Limb (tissue), 2 donors: Measurements from ENCODE around the gene SLC7A9.

ENCODE experiments used
- DNase-seq, 2 donors: peaks; one replicate each; pipeline ENCODE4 v3.0.0-alpha.2; 2016; ENCODE audit errors: extremely low spot score in 2 of 2

SLC7A9 gene

DNA sequence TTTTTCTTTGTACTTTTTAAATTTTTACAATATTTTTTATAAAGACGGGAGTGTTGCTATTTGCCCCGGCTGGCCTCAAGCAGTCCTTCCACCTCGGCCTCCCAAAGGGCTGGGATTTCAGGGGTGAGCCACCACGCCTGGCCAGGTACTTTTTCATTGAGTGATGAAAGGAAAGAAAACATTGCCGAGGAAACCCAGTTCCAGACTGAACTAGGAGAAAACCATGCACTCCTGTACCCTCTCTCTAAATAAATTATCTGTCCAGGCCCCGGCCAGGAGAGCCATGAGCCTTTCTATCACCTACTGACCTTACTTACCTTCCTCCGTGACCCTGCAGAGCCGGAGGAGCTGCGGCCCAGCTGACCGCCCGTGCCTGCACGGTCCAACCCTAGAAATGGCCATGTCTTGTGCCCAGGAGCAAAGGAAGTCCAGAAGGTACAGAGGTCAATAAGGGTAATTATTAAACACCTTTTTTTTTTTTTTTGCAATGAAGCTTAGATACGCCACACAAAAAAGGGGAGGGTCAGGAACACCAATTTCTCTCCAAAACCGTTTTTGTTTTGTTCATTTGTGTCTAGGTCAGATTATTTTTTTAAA, at the start of gene SLC7A9:
TSS of gene SLC7A9 (minus strand) at position 399 of the 597 bp plus-strand sequence. CDS start 1,233 bp downstream, outside the sequence.
- no peak for DNase-seq

DNA sequence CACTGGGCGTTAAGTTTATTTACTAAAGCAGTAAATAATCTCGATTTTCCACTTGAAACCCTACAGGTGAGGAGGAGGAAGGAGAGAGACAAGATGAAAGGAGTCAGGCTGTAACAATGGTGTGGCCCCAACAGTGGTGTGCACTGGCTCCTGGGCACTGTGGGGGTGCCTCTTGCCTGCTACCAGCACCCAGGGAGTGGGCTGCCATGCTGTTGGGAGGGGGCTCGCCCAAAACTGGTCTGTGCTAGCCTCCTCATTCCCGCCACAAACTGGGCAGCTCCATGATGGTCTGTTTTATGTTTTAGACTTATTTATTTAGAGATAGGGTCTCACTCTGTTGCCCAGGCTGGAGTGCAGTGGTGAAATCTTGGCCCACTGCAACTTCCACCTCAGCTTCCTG, 49.8 kb upstream of the SLC7A9 start:
- no peak for DNase-seq

DNA sequence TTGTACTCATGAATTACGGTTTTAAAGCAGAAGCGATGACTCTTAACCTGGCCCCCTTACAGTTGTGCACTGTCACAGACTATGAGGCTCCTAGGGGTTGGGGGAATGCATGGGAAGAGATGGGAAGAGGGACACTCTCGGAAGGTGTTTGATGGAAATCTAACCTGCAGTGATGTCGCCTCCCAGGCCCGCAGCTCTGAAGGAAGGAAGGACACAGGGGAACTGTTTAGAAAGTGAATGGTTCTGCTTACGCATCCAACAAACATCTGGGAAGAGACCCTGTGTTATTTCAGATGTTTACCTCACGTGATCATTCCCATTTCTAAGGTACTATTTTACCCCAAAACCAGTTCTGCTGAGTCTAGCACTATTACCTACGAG, 48.0 kb upstream of the SLC7A9 start:
- DNase-seq = no peak

DNA sequence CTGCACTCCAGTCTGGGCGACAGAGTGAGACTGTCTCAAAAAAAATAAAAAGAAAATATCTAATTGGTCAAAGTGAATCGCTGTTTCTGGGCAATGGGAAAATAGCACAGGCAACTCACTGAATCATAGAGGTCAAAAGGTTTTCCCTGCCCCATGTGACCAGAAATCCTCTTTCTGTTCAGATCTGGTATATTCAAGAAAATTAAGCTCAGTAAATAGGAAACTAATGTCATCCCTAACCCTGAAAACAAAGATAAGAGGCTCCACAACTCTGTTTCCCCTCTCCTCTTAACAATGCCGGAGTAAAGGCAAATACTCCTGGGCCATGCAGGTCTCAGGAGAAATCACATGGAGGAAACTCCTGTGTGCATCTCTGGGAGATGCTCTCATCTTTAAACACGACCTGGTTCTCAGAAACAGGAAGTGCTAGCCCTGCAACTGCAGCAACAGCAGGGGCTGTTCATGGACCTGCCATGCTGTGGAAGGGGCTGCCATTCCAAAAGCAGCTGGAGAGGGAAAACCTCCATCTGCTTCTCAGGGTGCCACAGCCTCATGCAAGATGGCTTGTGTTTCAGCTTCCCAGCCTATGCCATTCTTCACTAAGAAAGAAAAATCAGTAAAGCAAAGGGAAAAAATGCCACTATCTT, 47.5 kb upstream of the SLC7A9 start:
- no peak for DNase-seq

DNA sequence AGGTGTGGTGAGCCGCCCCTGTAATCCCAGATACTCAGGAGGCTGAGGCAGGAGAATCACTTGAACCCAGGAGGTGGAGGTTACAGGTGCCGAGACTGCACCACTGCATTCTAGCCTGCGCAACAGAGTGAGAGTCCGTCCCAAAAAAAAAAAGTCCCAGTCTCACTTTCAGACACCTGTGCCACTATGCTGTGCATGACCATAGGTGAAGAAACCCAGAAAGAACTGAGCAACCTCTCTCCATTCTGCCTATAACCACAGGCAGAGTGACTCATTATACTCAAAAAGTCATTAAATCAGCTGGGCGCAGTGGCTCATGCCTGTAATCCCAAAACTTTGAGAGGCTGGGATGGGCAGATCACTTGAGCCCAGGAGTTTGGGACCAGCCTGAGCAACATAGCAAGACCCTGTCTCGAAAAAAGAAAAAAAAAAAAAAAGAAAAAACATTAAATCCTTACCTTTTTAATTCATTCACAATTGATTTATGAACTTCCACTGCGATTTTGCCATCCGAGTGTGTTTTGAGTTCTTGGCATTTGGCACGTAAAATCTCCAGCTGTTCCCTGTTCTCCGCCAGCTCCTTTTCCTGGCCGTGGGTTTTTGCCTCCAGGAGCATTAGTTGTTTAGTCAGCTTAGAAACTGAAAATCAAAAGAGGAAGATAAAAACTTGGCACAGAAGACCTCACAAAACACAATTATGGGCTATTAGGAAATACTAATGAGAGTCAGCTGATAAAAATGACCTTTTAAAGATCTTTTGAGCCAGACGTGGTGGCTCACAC, 45.5 kb upstream of the SLC7A9 start:
- DNase-seq = no peak

DNA sequence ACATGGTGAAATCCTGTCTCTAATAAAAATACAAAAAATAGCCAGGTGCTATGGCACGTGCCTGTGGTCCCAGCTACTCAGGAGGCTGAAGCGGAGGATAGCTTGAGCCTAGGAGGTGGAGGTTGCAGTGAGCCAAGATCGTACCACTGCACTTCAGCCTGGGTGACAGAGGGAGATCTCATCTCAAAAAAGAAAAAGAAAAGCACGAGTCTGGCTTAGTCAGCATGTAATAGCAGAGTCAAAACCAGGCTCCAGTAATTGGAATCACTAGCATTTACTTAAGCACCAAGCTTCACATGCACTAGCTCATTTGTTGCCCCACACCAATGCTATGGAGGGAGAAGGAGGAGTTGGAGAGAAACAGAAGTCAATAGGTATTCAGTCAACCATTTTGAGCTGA, 41.9 kb upstream of the SLC7A9 start:
- no peak for DNase-seq

DNA sequence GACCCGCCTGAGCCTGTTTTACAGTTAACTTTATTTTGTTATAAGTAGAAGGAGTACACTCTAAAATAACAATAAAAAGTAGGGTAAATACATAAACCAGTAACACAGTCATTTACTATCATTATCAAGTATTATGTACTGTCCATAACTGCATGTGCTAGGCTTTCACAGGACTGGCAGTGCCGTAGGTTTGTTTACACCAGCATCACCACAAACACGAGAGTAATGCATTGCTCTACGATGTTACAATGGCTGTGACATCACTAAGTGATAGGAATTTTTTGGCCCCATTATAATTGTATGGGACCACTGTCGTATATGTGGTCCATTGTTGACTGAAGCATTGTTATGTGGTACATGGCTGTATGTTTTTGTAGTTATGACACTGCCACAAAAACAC, 41.3 kb upstream of the SLC7A9 start:
- DNase-seq = no peak

DNA sequence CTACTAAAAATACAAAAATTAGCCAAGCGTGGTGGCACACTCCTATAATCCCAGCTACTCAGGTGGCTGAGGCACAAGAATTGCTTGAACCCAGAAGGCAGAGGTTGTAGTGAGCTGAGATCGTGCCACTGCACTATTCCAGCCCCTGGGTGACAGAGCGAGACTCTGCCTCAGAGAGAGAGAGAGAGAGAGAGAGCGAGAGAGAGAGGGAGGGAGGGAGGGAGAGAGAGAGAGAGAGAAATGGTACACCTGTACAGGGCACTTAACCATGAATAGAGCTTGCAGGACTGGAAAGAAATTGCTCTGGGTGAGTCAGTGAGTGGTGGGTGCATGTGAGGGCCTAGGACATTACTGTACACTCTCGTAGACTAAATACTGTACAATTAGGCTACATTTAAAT, 40.5 kb upstream of the SLC7A9 start:
- no peak for DNase-seq

DNA sequence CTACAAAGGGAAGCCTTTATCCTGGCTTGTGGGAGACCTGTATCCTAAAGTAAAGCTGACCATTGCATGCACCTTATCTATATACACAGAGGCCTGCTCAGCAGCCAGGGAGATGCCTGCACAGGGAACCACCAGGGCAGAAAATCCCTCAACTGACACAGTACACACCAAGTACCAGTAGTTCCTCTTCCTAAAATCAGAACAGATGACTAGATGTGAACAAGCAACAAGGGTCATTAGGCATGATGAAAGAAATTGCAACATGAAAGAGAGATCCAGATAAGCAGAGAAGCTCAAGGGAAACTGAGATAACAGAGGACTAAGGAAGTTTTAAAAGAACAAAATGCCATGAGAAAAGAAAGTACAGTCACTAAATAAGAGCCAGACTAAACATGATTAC, 39.7 kb upstream of the SLC7A9 start:
- no peak for DNase-seq

DNA sequence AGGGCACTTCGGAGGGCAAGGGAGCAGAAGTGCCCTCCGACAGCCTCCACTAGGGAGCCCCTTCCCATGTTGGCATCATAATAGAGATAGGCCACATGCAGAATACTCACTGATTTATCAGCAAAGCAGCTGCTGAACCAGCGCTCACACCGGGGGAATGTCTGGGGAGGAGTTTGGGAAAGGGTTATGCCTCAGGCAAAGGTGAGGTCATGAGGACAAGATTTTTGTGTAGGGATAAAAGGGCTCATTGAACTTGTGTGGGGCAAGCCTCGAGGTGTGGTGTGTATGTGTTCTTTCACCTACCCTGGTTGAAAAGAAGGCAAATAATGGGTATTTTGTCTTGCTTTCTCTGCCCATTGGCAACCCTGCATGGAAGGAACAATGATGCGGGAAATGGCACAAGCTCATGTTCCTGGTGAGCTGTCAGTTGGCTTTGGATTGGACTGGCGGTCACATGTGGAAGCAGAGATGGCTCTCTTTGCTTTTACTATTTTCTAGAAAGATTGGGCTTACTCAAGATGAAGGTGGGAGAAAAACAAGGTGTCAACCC, 39.1 kb upstream of the SLC7A9 start:
- DNase-seq = no peak

DNA sequence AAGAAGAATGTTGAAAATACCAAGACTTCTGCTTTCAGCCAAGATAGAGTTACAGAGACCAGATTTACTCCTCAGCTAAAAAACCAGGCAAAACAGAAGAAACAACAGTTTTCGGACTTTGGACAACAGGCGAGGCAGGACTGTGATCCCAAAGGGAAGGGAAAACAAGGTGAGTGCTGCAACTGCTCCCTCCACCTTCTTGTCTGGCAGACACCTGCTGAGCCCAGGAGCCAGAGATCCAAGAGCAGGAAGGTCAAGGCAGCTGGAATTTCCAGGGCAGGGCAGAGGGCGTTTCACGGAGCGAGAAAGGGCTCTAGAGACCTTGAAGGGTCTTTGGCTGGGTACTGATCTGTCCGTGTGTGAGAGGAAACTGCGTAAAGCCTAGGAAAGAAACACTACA, 32.9 kb upstream of the SLC7A9 start:
- no peak for DNase-seq

DNA sequence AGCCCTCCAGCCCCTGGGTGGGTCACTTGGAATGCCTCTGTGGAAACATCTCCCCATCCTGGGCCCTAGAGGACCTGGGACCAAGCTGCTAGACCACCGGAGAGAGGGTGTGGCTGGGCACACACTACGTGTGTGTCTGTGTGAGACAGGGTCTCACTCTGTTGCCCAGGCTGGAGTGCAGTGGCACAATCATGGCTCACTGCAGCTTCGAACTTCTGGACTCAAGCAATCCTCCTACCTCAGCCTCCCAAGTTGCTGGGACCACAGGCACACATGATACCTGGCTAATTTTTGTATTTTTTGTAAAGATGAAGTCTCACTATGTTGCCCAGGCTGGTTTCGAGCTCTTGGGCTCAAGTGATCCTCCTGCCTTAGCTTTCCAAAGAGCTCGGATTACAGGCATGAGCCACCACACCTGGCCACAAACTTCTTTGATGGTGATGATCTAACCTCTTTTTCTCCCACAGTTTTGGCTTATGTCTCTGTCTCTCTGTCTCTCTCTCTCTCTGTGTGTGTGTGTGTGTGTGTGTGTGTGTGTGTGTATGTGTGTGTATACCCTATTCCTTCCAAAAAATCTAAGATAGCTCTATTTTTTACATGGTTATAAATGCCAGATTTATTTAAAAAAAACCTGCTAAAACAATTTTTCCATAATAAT, 32.1 kb upstream of the SLC7A9 start:
- no peak for DNase-seq

DNA sequence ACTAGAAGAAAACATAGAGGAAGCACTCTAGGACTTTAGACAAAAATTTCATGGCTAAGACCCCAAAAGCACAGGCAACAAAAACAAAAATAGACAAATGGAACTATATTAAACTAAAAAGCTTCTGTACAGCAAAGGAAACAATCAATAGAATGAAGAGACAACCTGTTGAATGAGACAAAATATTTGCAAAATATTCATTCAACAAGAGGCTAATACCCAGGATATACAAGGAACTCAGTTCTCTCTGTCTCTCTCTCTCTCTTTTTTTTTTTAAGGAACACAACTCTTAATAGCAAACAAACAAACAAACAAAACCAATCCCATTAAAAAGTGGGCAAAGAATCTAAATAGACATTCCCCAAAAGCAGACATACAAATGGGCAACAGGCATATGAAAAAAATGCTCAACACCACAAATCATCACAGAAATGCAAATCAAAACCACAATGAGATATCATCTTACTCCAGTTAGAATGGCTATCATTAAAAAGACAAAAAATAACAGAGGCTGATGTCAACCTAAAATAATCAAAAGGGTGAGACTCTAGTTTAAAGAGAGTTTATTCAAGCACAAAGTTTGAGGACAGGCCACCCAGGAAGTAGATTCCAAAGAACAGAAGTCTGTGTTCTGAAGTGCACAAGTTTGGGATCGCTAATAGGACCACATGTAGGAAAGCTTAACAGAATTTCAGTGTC, 27.1 kb upstream of the SLC7A9 start:
- DNase-seq = no peak

DNA sequence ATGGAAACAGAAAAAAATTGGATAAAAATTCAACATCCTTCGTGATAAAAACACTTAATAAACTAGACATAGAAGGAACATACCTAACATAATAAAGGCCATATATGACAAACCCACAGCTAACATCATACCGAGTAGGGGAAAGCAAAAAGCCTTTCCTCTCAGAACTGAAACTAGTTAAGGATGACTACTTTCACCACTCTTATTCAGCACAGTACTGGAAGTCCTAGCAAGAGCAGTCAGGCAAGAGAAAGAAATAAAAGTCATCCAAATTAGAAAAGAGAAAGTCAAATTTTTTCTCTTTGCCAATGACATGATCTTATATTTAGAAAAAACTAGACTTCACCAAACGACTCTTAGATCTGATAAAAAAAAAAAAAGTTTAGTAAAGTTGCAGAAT, 25.8 kb upstream of the SLC7A9 start:
- no peak for DNase-seq

DNA sequence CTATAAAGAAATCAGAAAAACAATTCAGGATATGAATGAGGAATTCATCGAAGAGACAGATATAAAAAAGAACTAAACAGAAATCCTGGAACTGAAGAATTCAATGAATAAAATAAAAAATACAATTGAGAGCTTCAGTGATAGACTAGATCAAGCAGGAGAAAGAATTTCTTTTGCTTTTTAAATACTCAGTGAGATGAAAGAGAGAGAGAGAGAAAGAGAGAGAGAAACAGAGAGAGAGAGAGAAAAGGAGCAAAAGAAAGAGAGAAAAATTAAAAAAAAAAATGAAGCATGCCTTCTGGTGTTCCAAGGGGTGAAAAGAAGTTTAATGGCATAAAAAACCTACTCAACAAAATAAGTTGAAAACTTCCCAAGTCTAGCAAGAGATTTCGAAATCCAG, 22.0 kb upstream of the SLC7A9 start:
- DNase-seq = no peak

DNA sequence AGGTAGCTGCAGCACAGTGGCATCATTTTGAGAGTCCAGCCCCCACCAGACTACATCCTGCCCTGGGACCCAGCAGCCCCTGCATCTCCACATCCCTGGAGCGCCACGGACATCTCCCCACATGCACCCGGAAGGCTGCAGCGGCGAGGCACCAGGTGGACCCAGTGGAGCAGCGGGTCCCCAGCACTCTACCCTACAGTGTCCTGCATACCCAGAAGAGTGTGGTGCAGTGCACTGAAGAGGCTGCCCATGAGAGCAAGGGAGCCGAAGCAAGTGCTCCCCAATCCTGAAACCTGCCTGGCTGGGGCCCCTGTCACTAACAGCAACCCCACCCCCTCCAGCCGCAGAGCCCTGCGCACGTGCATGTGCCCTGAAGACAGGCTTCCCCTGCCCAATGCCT, 21.3 kb upstream of the SLC7A9 start:
- no peak for DNase-seq

DNA sequence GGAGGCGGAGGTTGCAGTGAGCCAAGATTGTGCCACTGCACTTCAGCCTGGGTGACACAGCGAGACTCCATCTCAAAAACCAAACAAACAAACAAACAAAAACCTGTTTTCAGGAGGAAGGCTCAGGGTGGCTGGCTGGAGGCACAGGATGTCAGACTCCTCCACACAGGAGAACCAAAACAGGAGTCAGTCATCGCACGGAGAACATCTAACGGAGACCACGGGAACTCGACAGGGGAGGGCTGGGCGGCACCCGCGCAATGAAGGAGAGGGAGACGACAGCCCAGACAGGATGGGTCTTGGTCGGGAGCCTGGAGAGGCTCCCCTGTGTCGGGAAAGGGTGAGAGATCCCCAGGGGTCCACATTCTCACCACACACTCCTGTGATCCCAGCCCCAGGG, 20.8 kb upstream of the SLC7A9 start:
- DNase-seq = no peak

DNA sequence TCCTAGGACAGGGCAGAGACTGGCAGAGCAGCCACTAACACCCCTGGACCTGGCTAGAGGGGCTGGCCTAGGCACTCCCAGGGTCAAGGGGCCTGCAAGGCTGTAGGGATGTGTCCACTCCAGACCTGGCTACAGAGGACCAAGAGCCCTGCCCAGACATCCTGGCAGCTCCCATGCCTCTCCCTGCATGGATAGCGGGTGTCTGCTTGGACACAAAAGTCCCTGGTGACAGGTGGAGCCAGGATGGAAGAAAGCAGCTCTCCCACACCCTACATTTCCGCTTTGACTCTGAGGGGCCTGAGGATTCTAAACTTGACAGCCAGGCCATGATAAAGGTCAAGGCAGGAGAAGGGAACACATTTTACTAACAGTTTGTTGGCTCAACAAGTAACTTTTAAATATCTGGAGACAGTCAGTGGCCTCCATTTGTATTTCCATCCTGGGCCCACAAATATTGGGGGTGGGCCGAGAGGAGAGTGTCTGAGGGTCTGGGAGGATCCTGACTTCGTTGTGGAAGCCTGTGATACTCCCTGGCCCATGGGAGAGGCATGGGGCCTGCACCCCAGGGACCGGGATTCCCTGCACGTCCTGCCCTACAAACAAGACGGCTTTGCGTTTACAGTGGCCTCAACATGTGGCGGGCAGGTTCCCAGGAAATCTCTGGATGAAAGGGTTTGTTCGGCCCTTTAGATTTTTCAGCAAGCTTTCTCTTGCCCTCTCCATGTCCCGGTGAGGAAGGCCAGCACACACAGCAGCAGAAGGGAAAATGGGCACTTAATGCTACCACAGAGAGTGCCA, 19.8 kb upstream of the SLC7A9 start:
- DNase-seq = no peak

DNA sequence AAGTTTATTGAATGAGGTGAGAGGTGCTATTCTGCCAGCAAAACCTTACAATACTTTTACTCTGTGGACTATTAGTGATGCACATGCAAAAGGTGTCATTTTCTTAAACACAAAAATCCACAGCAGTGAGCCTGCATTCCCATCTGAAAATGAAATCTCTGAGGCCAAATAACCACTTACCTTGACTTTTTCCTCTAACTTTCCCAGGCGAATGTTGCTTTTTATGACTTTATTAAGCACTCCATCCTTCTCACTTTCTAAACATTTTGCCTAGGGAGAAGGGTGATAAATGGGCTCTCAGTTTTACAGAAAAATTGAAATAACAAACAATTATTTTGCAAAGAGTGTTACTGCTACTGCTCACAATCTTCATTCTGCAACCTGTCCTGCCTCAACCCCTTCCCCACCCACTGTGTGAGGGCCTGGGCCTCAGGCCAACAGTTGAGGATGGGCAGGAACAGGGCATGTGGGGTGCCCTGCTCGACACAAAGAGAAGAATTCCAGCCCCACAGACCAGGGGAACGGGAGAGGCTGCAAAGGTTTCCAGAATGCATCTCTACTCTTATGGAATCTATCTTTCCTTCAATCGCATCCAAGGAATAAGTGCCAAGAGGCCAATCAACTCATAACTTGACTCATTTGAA, 18.1 kb upstream of the SLC7A9 start:
- DNase-seq = no peak

DNA sequence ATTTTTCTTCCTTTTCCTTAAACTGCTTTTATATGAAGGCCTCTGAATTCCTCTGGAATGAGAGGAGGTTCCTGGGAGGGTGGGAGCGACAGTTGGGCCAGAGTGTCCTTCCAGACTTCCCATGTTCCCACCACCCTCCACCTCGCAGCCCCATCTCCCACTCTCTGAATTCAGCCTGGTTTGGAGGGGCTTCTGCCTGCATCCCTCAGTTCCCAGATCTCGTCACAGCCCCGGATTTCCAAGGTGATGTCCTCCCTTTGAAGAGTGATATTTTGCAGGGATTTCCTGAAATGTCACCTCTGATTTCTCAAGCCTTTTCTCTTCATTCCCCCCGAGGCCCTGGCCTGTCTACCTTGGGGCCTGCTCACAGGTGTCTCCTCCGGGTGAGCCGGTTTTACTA, 16.7 kb upstream of the SLC7A9 start:
- DNase-seq = no peak
